Left lung (tissue), 10 donors: ENCODE results near the gene AP2A2. TPM values are rescaled to one million over a fixed set of nuclear protein-coding genes. Genes with fewer than 3 reads are reported as not detected.

Experiments
- ATAC-seq: fragments of 200-7000 bp; cut with Tn5 transposase; one replicate; pipeline ENCODE4 v1.9.1; 2020; ENCODE audit warnings: moderate library complexity
- DNase-seq, 4 donors: peaks; one replicate each; pipeline ENCODE4 v3.0.0-alpha.2; 2013 to 2020
- H3K27ac ChIP-seq, 2 donors: fragments of 200-600 bp; sonication (generic) in 1 of 2; one replicate each; pipeline versions ENCODE4 v1.5.0 to v1.8.0; 2020 to 2021
- H3K27me3 ChIP-seq, 2 donors: fragments of 200-600 bp; sonication (generic) in 1 of 2; one replicate each; pipeline versions ENCODE4 v1.5.0 to v1.8.0; 2020 to 2021
- H3K36me3 ChIP-seq, 2 donors: fragments of 200-600 bp; sonication (generic) in 1 of 2; one replicate each; pipeline versions ENCODE4 v1.5.0 to v1.8.0; 2020 to 2021
- H3K4me1 ChIP-seq, 2 donors: fragments of 200-600 bp; one replicate each; pipeline ENCODE4 v1.8.0; 2021
- H3K4me3 ChIP-seq, 2 donors: fragments of 200-600 bp; sonication (generic) in 1 of 2; one replicate each; pipeline versions ENCODE4 v1.5.0 to v1.8.0; 2020 to 2021; ENCODE audit warnings: mild to moderate bottlenecking in 1 of 2
- H3K9me3 ChIP-seq, 2 donors: fragments of 200-600 bp; sonication (generic) in 1 of 2; one replicate each; pipeline versions ENCODE4 v1.5.0 to v1.8.0; 2020 to 2021
- intact Hi-C, 2 donors: fragments of 100-400 bp; cut with DNase I; formaldehyde crosslinking; loops; one replicate each; pipeline versions ENCODE4 v1.11.2 to v1.14.2; 2022
- polyA plus RNA-seq, 6 donors: library from polyadenylated mRNA; unstranded; fragments of 120-200 nt; gene quantifications; one replicate each; pipeline ENCODE4 v1.2.1, GENCODE V29; 2013; ENCODE audit not compliant: insufficient read length in 6 of 6
- total RNA-seq, 2 donors: library from RNA; stranded (reverse); fragmentation: NEBNext Ultra II Directional; extraction: Animal tissue kit (Norgen Biotek cat#: 25700); gene quantifications; one replicate each; pipeline ENCODE4 v1.2.1, GENCODE V29; 2021
- TF ChIP-seq, protein P1 (sequence below), 2 donors: fragments of 200-600 bp; sonication (generic) in 1 of 2; IDR thresholded peaks; one replicate each; pipeline versions ENCODE4 v1.5.0 to v1.8.0; 2021; ENCODE audit warnings: antibody characterized with exemption in 2 of 2
- donor health status: DM: no; HTN: yes; CAD: no.
- donor health status: DM: no; HTN: no; CAD: no.

Gene AP2A2
- total and polyA plus RNA-seq, 8 donors: 77.0 to 98.4 (median 83.0) TPM

DNA sequence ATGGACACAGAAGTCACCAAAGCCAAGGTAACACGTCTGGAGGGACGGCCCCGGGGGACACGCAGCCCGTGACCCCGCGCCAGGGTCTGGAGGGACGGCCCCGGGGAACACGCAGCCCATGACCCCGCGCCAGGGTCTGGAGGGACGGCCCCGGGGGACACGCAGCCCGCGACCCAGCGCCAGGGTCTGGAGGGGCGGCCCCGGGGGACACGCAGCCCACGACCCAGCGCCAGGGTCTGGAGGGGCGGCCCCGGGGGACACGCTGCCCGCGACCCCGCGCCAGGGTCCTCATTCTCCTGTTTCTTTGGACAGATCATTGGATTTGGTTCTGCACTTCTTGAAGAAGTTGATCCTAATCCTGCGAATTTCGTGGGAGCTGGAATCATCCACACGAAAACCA, 83.7 kb downstream of the AP2A2 start:
- no peak overlapping the region for H3K4me3 ChIP-seq
- H3K4me1 ChIP-seq: no peaks in the 10 kb centered on the region
- DNase-seq (no peak), ATAC-seq (no peak)
- no peak overlapping the region for H3K27ac ChIP-seq
- TF ChIP-seq, protein P1, sequence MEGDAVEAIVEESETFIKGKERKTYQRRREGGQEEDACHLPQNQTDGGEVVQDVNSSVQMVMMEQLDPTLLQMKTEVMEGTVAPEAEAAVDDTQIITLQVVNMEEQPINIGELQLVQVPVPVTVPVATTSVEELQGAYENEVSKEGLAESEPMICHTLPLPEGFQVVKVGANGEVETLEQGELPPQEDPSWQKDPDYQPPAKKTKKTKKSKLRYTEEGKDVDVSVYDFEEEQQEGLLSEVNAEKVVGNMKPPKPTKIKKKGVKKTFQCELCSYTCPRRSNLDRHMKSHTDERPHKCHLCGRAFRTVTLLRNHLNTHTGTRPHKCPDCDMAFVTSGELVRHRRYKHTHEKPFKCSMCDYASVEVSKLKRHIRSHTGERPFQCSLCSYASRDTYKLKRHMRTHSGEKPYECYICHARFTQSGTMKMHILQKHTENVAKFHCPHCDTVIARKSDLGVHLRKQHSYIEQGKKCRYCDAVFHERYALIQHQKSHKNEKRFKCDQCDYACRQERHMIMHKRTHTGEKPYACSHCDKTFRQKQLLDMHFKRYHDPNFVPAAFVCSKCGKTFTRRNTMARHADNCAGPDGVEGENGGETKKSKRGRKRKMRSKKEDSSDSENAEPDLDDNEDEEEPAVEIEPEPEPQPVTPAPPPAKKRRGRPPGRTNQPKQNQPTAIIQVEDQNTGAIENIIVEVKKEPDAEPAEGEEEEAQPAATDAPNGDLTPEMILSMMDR (IDR thresholded peaks at IDR 0.05): no peak
- no peaks in the 10 kb centered on the region for H3K9me3 ChIP-seq
- intact Hi-C loops: no loop called here
- peaks cover 0 to 93% of the 10 kb centered on the region in 2 donors for H3K36me3 ChIP-seq
- H3K27me3 ChIP-seq: no peaks in the 10 kb centered on the region

DNA sequence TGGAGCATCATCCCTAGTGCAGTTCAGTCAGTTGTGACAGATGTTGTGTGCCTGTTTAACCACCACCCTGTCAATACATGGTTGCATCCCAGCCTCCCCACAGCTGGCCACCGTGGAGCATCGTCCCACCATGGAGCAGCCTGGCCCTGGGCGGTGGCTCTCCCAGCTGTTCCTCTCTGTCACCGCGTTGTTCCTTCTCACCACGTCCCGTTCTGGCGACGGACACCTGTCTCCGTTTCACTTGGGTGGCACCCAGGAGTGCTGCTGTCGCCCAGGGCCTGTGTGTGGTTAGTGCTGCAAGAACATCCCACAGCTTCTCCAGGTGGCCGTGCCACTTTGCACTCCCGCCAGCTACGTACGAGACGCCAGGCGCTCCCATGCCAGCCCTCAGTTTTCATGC, 84.3 kb downstream of the AP2A2 start:
- TF ChIP-seq, protein P1 (IDR thresholded peaks at IDR 0.05): no peak
- no peaks in the 10 kb centered on the region for H3K27me3 ChIP-seq
- no peaks in the 10 kb centered on the region for H3K4me1 ChIP-seq
- DNase-seq (no peak), ATAC-seq (no peak)
- intact Hi-C loops: no loop called here
- H3K36me3 ChIP-seq: peaks cover 0 to 86% of the 10 kb centered on the region in 2 donors
- no peaks in the 10 kb centered on the region for H3K9me3 ChIP-seq
- H3K27ac ChIP-seq: no peak overlapping the region
- H3K4me3 ChIP-seq: no peak overlapping the region

DNA sequence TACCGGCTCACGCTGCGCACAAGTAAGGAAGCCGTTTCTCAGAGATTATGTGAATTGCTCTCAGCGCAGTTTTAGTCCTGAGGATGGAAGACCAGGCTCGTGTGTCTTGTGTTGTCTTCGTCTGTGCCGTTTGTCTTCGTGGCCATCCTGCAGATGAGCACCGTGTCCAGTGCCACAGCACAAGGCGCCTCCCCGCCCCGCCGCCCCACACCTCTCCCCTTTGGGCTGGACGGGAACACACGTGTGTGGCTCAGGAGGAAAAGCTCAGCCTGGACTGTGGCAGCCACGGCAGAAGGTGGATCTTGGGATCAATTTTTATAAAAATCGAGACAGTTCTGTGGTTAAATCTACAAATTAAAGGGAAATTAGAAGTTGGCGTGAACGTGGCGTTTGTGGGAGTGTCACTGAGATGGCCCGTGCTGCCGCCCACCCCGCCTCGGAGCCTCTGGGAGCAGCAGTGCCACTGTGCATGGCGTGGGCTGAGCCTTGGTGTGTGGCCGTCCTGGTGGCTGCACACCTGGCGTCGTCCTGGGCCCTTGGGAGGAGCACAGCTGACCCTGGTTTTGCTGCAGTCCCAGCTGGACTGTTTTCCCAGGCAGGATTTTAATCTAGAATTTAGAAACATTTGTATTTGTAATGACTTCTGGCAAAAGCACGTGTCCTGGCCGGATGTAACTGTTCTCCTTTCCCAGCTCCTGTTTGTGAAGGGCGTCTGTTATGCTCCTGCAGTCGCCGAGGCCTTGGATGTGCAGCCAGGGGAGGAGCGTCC, 85.1 kb downstream of the AP2A2 start:
- TF ChIP-seq, protein P1 (IDR thresholded peaks at IDR 0.05): no peak
- Histone ChIP-seq H3K27me3 (no peaks in the 10 kb centered on the region), H3K4me1 (no peaks in the 10 kb centered on the region), H3K9me3 (no peaks in the 10 kb centered on the region), H3K27ac (no peak overlapping the region), H3K4me3 (no peak overlapping the region), H3K36me3 (peaks cover 0 to 79% of the 10 kb centered on the region in 2 donors)
- no peak for ATAC-seq
- intact Hi-C loops: no loop called here
- DNase-seq: no peak

DNA sequence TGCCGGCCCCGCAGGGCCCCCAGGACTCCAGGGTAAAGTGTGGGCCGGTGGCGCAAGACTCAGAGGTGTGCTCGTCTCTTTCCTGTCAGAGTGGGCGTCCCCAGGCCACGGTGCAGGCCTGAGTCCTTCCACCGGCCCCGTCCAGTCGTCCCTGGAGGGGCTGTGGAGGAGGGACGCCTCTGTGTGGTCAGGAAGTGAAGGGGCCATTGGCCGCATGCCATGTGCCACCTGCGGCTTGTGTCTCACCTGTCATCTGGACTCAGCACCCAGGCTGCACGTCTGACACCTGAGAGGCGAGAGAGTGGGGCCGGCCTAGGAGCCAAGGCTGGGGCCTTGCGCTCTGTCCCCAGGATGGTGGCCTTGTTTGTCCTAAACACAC, 85.6 kb downstream of the AP2A2 start:
- ATAC-seq: no peak
- DNase-seq: no peak
- no peaks in the 10 kb centered on the region for H3K27me3 ChIP-seq
- no peaks in the 10 kb centered on the region for H3K9me3 ChIP-seq
- TF ChIP-seq, protein P1 (IDR thresholded peaks at IDR 0.05): no peak
- H3K36me3 ChIP-seq: peaks cover 0 to 73% of the 10 kb centered on the region in 2 donors
- no peaks in the 10 kb centered on the region for H3K4me1 ChIP-seq
- H3K27ac ChIP-seq: no peak overlapping the region
- intact Hi-C loops: no loop called here
- H3K4me3 ChIP-seq: no peak overlapping the region

DNA sequence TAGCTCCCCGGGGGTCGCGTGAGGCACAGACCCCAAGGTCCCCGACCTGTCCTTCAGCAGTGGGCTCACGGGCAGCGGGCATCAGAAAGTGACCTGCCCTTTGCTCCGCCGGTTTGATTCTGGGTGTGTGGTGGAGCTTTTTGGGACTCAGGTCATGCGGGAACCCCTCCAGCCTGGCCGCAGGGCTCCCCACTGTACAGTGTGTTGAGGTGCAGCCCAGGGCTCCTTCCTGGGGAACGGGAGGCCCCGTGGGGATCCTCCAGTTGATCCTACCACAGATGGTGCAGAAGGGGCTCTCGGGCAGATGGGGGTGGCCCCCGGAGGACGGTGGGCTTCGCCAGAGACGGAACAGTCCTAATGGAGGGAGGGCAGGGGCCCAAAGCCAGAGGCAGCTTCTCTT, 86.6 kb downstream of the AP2A2 start:
- no peak for ATAC-seq
- TF ChIP-seq, protein P1 (IDR thresholded peaks at IDR 0.05): no peak
- intact Hi-C loops: no loop called here
- peaks cover 0 to 63% of the 10 kb centered on the region in 2 donors for H3K36me3 ChIP-seq
- no peak for DNase-seq
- H3K27ac ChIP-seq: no peak overlapping the region
- H3K4me1 ChIP-seq: no peaks in the 10 kb centered on the region
- no peaks in the 10 kb centered on the region for H3K27me3 ChIP-seq
- no peak overlapping the region for H3K4me3 ChIP-seq
- no peaks in the 10 kb centered on the region for H3K9me3 ChIP-seq
